IPS-20b (cell line): ENCODE measurements around the gene KCNAB1.

Source experiments
- H3K27ac ChIP-seq: one replicate; pipeline ENCODE4 v1.5.1; 2013; ENCODE audit warnings: low read length
- H3K27me3 ChIP-seq: 2 replicates; pipeline ENCODE4 v1.6.1; 2013; ENCODE audit warnings: mild to moderate bottlenecking, low read length, inconsistent platforms; ENCODE audit not compliant: insufficient read depth
- H3K36me3 ChIP-seq: 2 replicates; pipeline ENCODE4 v1.6.1; 2013; ENCODE audit warnings: low read depth, mild to moderate bottlenecking, inconsistent platforms, low read length, moderate library complexity; ENCODE audit not compliant: insufficient read depth
- H3K4me1 ChIP-seq: 2 replicates; pipeline ENCODE4 v1.6.1; 2013; ENCODE audit warnings: mild to moderate bottlenecking, control low read depth, inconsistent platforms, low read length, moderate library complexity; ENCODE audit not compliant: insufficient read depth
- H3K4me3 ChIP-seq: 2 replicates; pipeline ENCODE4 v1.5.1; 2013; ENCODE audit warnings: mild to moderate bottlenecking, low read length, inconsistent platforms
- H3K9ac ChIP-seq: 2 replicates; pipeline ENCODE4 v1.6.1; 2013; ENCODE audit warnings: low read depth, mild to moderate bottlenecking, inconsistent platforms, low read length, moderate library complexity
- H3K9me3 ChIP-seq: 2 replicates; pipeline ENCODE4 v1.6.1; 2013; ENCODE audit warnings: mild to moderate bottlenecking, low read depth, low read length, inconsistent platforms; ENCODE audit not compliant: insufficient read depth

Gene KCNAB1

GRCh38 chr3:156383441-156384025, 263.2 kb downstream of the KCNAB1 start:
- Histone ChIP-seq H3K36me3 (no peaks in the 10 kb centered on the region), H3K9ac (no peak overlapping the region), H3K27me3 (no peaks in the 10 kb centered on the region), H3K27ac (no peak overlapping the region), H3K4me1 (no peaks in the 10 kb centered on the region), H3K4me3 (no peak overlapping the region), H3K9me3 (no peaks in the 10 kb centered on the region)

GRCh38 chr3:156388497-156389448, 268.4 kb downstream of the KCNAB1 start:
- Histone ChIP-seq H3K4me3 (no peak overlapping the region), H3K36me3 (no peaks in the 10 kb centered on the region), H3K4me1 (no peaks in the 10 kb centered on the region), H3K27ac (no peak overlapping the region), H3K9me3 (no peaks in the 10 kb centered on the region), H3K27me3 (no peaks in the 10 kb centered on the region), H3K9ac (no peak overlapping the region)

- H3K27me3 ChIP-seq, result no peaks in the 10 kb centered on the region
These were observed 269.1 kb downstream of the KCNAB1 start for GRCh38 chr3:156389449-156389950.

GRCh38 chr3:156390846-156391245, 270.5 kb downstream of the KCNAB1 start:
- no peak overlapping the region for H3K4me3 ChIP-seq
- H3K4me1 ChIP-seq, result no peaks in the 10 kb centered on the region
- H3K27me3 ChIP-seq, result no peaks in the 10 kb centered on the region
- H3K27ac ChIP-seq, result no peak overlapping the region
- H3K9me3 ChIP-seq, result no peaks in the 10 kb centered on the region
- H3K9ac ChIP-seq, result no peak overlapping the region
- H3K36me3 ChIP-seq, result no peaks in the 10 kb centered on the region

More at GRCh38 chr3:156389449-156389950, 269.1 kb downstream of the KCNAB1 start:
- H3K36me3 ChIP-seq, result no peaks in the 10 kb centered on the region
- no peaks in the 10 kb centered on the region for H3K4me1 ChIP-seq
- no peaks in the 10 kb centered on the region for H3K9me3 ChIP-seq
- H3K9ac ChIP-seq, result no peak overlapping the region
- no peak overlapping the region for H3K27ac ChIP-seq
- no peak overlapping the region for H3K4me3 ChIP-seq

GRCh38 chr3:156395961-156396710, 275.8 kb downstream of the KCNAB1 start:
- no peaks in the 10 kb centered on the region for H3K36me3 ChIP-seq
- H3K9ac ChIP-seq, result no peak overlapping the region
- no peak overlapping the region for H3K4me3 ChIP-seq
- H3K27me3 ChIP-seq, result no peaks in the 10 kb centered on the region
- no peaks in the 10 kb centered on the region for H3K9me3 ChIP-seq
- H3K27ac ChIP-seq, result no peak overlapping the region
- no peaks in the 10 kb centered on the region for H3K4me1 ChIP-seq

- H3K9me3 ChIP-seq, result no peaks in the 10 kb centered on the region
- H3K27ac ChIP-seq, result no peak overlapping the region
- H3K4me1 ChIP-seq, result no peaks in the 10 kb centered on the region
- no peaks in the 10 kb centered on the region for H3K27me3 ChIP-seq
- no peak overlapping the region for H3K4me3 ChIP-seq
- no peaks in the 10 kb centered on the region for H3K36me3 ChIP-seq
- no peak overlapping the region for H3K9ac ChIP-seq
These were observed 276.5 kb downstream of the KCNAB1 start for GRCh38 chr3:156396851-156397250.

GRCh38 chr3:156397534-156397933, 277.2 kb downstream of the KCNAB1 start:
- Histone ChIP-seq H3K36me3 (no peaks in the 10 kb centered on the region), H3K9me3 (no peaks in the 10 kb centered on the region), H3K4me1 (no peaks in the 10 kb centered on the region), H3K27ac (no peak overlapping the region), H3K4me3 (no peak overlapping the region), H3K27me3 (no peaks in the 10 kb centered on the region), H3K9ac (no peak overlapping the region)

GRCh38 chr3:156400062-156400461, 279.7 kb downstream of the KCNAB1 start:
- Histone ChIP-seq H3K9ac (no peak overlapping the region), H3K4me1 (no peaks in the 10 kb centered on the region), H3K27ac (no peak overlapping the region), H3K9me3 (no peaks in the 10 kb centered on the region), H3K4me3 (no peak overlapping the region), H3K27me3 (no peaks in the 10 kb centered on the region), H3K36me3 (no peaks in the 10 kb centered on the region)

GRCh38 chr3:156400735-156401134, 280.4 kb downstream of the KCNAB1 start:
- Histone ChIP-seq H3K4me3 (no peak overlapping the region), H3K9me3 (no peaks in the 10 kb centered on the region), H3K27me3 (no peaks in the 10 kb centered on the region), H3K36me3 (no peaks in the 10 kb centered on the region), H3K9ac (no peak overlapping the region), H3K4me1 (peaks cover under 1% of the 10 kb centered on the region; the same call in 1 of the 2 replicates), H3K27ac (no peak overlapping the region)

- peaks cover 11% of the 10 kb centered on the region; the same call in 1 of the 2 replicates for H3K4me1 ChIP-seq
- no peak overlapping the region for H3K4me3 ChIP-seq
- no peak overlapping the region for H3K9ac ChIP-seq
- H3K36me3 ChIP-seq, result no peaks in the 10 kb centered on the region
- no peaks in the 10 kb centered on the region for H3K9me3 ChIP-seq
- H3K27me3 ChIP-seq, result no peaks in the 10 kb centered on the region
- no peak overlapping the region for H3K27ac ChIP-seq
These were observed 283.8 kb downstream of the KCNAB1 start for GRCh38 chr3:156404217-156404616.

GRCh38 chr3:156406393-156406792, 286.0 kb downstream of the KCNAB1 start:
- H3K4me1 ChIP-seq, result peaks cover 11% of the 10 kb centered on the region; the same call in 1 of the 2 replicates
- no peak overlapping the region for H3K4me3 ChIP-seq
- H3K9me3 ChIP-seq, result no peaks in the 10 kb centered on the region
- H3K36me3 ChIP-seq, result no peaks in the 10 kb centered on the region
- H3K27ac ChIP-seq, result peak overlapping the region; percentile 56
- H3K27me3 ChIP-seq, result no peaks in the 10 kb centered on the region
- H3K9ac ChIP-seq, result no peak overlapping the region
